OCI-LY7 (cell line): ENCODE data around the gene NELFCD.

Experiments used
- CTCF ChIP-seq: fragments of 200-600 bp; sonication (generic); conservative IDR thresholded peaks from 2 replicates; pipeline ENCODE4 v1.5.1; 2014; ENCODE audit warnings: mild to moderate bottlenecking, antibody characterized with exemption, low read length, moderate library complexity, mixed read lengths
- EZH2phosphoT487 ChIP-seq: fragments of 200-600 bp; sonication (generic); IDR thresholded peaks from 2 replicates; pipeline ENCODE4 v1.6.1; 2018; ENCODE audit warnings: low read depth, borderline replicate concordance, mild to moderate bottlenecking, mixed run types, antibody characterized with exemption, low read length, moderate library complexity, mixed read lengths

GRCh38 chr20:58993332-58994248 lies 12.5 kb downstream of the NELFCD start:
- TF ChIP-seq CTCF (no peak), EZH2phosphoT487 (no peak)
